HL-60 (cell line): ENCODE measurements around the gene GMEB2.

Source experiments
- POLR2AphosphoS5 ChIP-seq: IDR thresholded peaks from 2 replicates; pipeline ENCODE4 v1.6.1; 2012; ENCODE audit warnings: low read depth
- TF ChIP-seq, protein P1 (sequence below): IDR thresholded peaks from one replicate; pipeline ENCODE4 v1.5.1; 2011; ENCODE audit warnings: low read length, control low read depth, inconsistent platforms; ENCODE audit not compliant: insufficient read depth

DNA sequence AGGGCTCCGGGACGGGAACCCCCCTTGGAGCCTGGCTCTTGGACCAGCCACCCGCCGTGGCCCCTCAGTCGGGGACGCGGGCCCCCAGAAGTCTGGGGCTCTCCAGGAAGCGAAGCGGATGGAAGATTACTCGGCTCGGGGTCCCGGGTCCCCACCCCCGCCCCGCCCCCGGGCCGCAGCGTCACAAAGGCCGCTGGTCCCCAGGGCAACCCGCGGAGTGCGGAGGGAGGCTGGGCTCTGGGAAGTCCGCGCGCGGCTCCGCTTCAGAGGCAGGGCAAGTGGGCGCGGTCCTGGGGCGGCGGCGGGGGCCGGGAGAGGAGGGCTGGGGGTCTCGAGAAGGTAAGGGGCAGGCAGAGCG lies 73.0 kb downstream of the GMEB2 start, which contains the start of gene FNDC11:
- no peak for TF ChIP-seq POLR2AphosphoS5
- TF ChIP-seq, protein P1, sequence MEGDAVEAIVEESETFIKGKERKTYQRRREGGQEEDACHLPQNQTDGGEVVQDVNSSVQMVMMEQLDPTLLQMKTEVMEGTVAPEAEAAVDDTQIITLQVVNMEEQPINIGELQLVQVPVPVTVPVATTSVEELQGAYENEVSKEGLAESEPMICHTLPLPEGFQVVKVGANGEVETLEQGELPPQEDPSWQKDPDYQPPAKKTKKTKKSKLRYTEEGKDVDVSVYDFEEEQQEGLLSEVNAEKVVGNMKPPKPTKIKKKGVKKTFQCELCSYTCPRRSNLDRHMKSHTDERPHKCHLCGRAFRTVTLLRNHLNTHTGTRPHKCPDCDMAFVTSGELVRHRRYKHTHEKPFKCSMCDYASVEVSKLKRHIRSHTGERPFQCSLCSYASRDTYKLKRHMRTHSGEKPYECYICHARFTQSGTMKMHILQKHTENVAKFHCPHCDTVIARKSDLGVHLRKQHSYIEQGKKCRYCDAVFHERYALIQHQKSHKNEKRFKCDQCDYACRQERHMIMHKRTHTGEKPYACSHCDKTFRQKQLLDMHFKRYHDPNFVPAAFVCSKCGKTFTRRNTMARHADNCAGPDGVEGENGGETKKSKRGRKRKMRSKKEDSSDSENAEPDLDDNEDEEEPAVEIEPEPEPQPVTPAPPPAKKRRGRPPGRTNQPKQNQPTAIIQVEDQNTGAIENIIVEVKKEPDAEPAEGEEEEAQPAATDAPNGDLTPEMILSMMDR: no peak
